Skeletal muscle satellite cell (primary cell): ENCODE results near the gene IFIT2.
"Not testable (repeated sequence)": the region's sequence is repeated elsewhere in the genome, so short reads cannot be mapped to it uniquely, and the experiment has no call there.

Experiments
- H3K27me3 ChIP-seq: 2 replicates; pipeline ENCODE4 v1.7.0; 2013; ENCODE audit warnings: low read length; ENCODE audit not compliant: control insufficient read depth, insufficient read depth
- H3K36me3 ChIP-seq: 2 replicates; pipeline ENCODE4 v1.7.0; 2013; ENCODE audit warnings: mild to moderate bottlenecking, control low read depth, low read length; ENCODE audit not compliant: insufficient read depth
- H3K4me1 ChIP-seq: 2 replicates; pipeline ENCODE4 v1.7.0; 2013; ENCODE audit warnings: low read length; ENCODE audit not compliant: control insufficient read depth, insufficient read depth
- H3K4me2 ChIP-seq: 2 replicates; pipeline ENCODE4 v1.7.0; 2013; ENCODE audit warnings: mild to moderate bottlenecking, low read length
- H3K4me3 ChIP-seq: 2 replicates; pipeline ENCODE4 v1.7.0; 2013; ENCODE audit warnings: low read length
- H3K9ac ChIP-seq: 2 replicates; pipeline ENCODE4 v1.7.0; 2013; ENCODE audit warnings: mild to moderate bottlenecking, low read depth, low read length, moderate library complexity
- H3K9me3 ChIP-seq: replicated peaks from 2 replicates; pipeline ENCODE4 v1.7.0; 2013; ENCODE audit warnings: mild to moderate bottlenecking, control low read depth, low read length

The IFIT2 gene

GRCh38 chr10:89345367-89346000, 43.6 kb downstream of the IFIT2 start:
- no peak overlapping the region for H3K4me3 ChIP-seq
- H3K4me1 ChIP-seq, result peaks cover 22% of the 10 kb centered on the region
- H3K9me3 ChIP-seq, result no peaks in the 10 kb centered on the region
- no peaks in the 10 kb centered on the region for H3K27me3 ChIP-seq
- H3K36me3 ChIP-seq, result no peaks in the 10 kb centered on the region
- H3K9ac ChIP-seq, result no peak overlapping the region
- H3K4me2 ChIP-seq, result no peak overlapping the region

- Histone ChIP-seq H3K4me1 (peaks cover 33% of the 10 kb centered on the region), H3K9me3 (no peaks in the 10 kb centered on the region), H3K36me3 (no peaks in the 10 kb centered on the region), H3K9ac (no peak overlapping the region), H3K4me3 (no peak overlapping the region), H3K27me3 (no peaks in the 10 kb centered on the region), H3K4me2 (no peak overlapping the region)
These were observed 44.8 kb downstream of the IFIT2 start for GRCh38 chr10:89346405-89347254.

GRCh38 chr10:89347701-89348457, 46.0 kb downstream of the IFIT2 start:
- no peaks in the 10 kb centered on the region for H3K27me3 ChIP-seq
- peaks cover 42% of the 10 kb centered on the region for H3K4me1 ChIP-seq
- H3K9ac ChIP-seq, result no peak overlapping the region
- H3K4me2 ChIP-seq, result no peak overlapping the region
- H3K9me3 ChIP-seq, result no peaks in the 10 kb centered on the region
- H3K4me3 ChIP-seq, result no peak overlapping the region
- no peaks in the 10 kb centered on the region for H3K36me3 ChIP-seq

GRCh38 chr10:89348481-89348880, 46.6 kb downstream of the IFIT2 start:
- Histone ChIP-seq H3K9me3 (no peaks in the 10 kb centered on the region), H3K27me3 (no peaks in the 10 kb centered on the region), H3K4me2 (no peak overlapping the region), H3K4me3 (no peak overlapping the region), H3K9ac (no peak overlapping the region), H3K36me3 (no peaks in the 10 kb centered on the region), H3K4me1 (peaks cover 43% of the 10 kb centered on the region)

- no peaks in the 10 kb centered on the region for H3K36me3 ChIP-seq
- H3K4me2 ChIP-seq, result no peak overlapping the region
- no peaks in the 10 kb centered on the region for H3K9me3 ChIP-seq
- no peak overlapping the region for H3K4me3 ChIP-seq
- H3K9ac ChIP-seq, result no peak overlapping the region
- H3K4me1 ChIP-seq, result peaks cover 43% of the 10 kb centered on the region
- no peaks in the 10 kb centered on the region for H3K27me3 ChIP-seq
These were observed 47.1 kb downstream of the IFIT2 start for GRCh38 chr10:89348975-89349374.

- Histone ChIP-seq H3K4me2 (peak overlapping the region; percentile 66), H3K9ac (peak overlapping the region; percentile 84), H3K4me3 (peak overlapping the region; percentile 11), H3K4me1 (peaks cover 51% of the 10 kb centered on the region)
- H3K27me3 ChIP-seq, H3K9me3 ChIP-seq, H3K36me3 ChIP-seq: not testable (repeated sequence)
These were observed 48.9 kb downstream of the IFIT2 start for GRCh38 chr10:89350631-89351315.

- peak overlapping the region; percentile 11 for H3K4me3 ChIP-seq
- H3K9me3 ChIP-seq, result no peaks in the 10 kb centered on the region
- H3K4me2 ChIP-seq, result peak overlapping the region; percentile 66
- no peaks in the 10 kb centered on the region for H3K36me3 ChIP-seq
- H3K27me3 ChIP-seq, result no peaks in the 10 kb centered on the region
- H3K9ac ChIP-seq, result peak overlapping the region; percentile 84
- peaks cover 53% of the 10 kb centered on the region for H3K4me1 ChIP-seq
These were observed 49.5 kb downstream of the IFIT2 start for GRCh38 chr10:89351412-89351779.

GRCh38 chr10:89351780-89352597, 50.1 kb downstream of the IFIT2 start:
- H3K27me3 ChIP-seq, result no peaks in the 10 kb centered on the region
- H3K4me1 ChIP-seq, result peaks cover 48% of the 10 kb centered on the region
- peak overlapping the region; percentile 35 for H3K4me3 ChIP-seq
- H3K9me3 ChIP-seq, result no peaks in the 10 kb centered on the region
- peak overlapping the region; percentile 84 for H3K9ac ChIP-seq
- no peaks in the 10 kb centered on the region for H3K36me3 ChIP-seq
- peak overlapping the region; percentile 66 for H3K4me2 ChIP-seq

GRCh38 chr10:89352802-89353201, 51.0 kb downstream of the IFIT2 start:
- Histone ChIP-seq H3K4me3 (no peak overlapping the region), H3K9ac (peak overlapping the region; percentile 84), H3K4me2 (peak overlapping the region; percentile 66), H3K36me3 (no peaks in the 10 kb centered on the region), H3K9me3 (no peaks in the 10 kb centered on the region), H3K4me1 (peaks cover 45% of the 10 kb centered on the region), H3K27me3 (no peaks in the 10 kb centered on the region)

GRCh38 chr10:89355394-89355931, 53.6 kb downstream of the IFIT2 start:
- H3K36me3 ChIP-seq, result no peaks in the 10 kb centered on the region
- no peak overlapping the region for H3K4me3 ChIP-seq
- H3K4me1 ChIP-seq, result peaks cover 39% of the 10 kb centered on the region
- H3K9ac ChIP-seq, result no peak overlapping the region
- no peaks in the 10 kb centered on the region for H3K27me3 ChIP-seq
- no peaks in the 10 kb centered on the region for H3K9me3 ChIP-seq
- H3K4me2 ChIP-seq, result no peak overlapping the region
